ENCODE measurements around the gene PUS3.
"Not testable (repeated sequence)": the region's sequence is repeated elsewhere in the genome, so short reads cannot be mapped to it uniquely, and the experiment has no call there.

PUS3 gene

GRCh38 chr11:125914601-125915000 lies 11.6 kb upstream of the PUS3 start:
- DNase-seq, result not testable (repeated sequence)

- no peak for DNase-seq
Measured at GRCh38 chr11:125910226-125910849, 7.3 kb upstream of the PUS3 start.

GRCh38 chr11:125904678-125905077 lies 1.7 kb upstream of the PUS3 start:
- no peak for DNase-seq

GRCh38 chr11:125903711-125904659 lies 979 bp upstream of the PUS3 start, which contains the start of gene DDX25:
Gene DDX25 (plus strand): TSS chr11:125904508. CDS start chr11:125904518, 10 bp downstream.
- DNase-seq, result no peak

- DNase-seq, result no peak
Measured at GRCh38 chr11:125902277-125902926, 604 bp downstream of the PUS3 start.

- no peak for DNase-seq
Measured at GRCh38 chr11:125901872-125902271, 1.1 kb downstream of the PUS3 start.

GRCh38 chr11:125892994-125893393 lies 10.0 kb downstream of the PUS3 start:
- no peak for DNase-seq

GRCh38 chr11:125892071-125892470 lies 10.9 kb downstream of the PUS3 start:
- DNase-seq, result no peak

- DNase-seq, result no peak
Measured at GRCh38 chr11:125890447-125891100, 12.4 kb downstream of the PUS3 start.

- DNase-seq, result peak; percentile 11
Measured at GRCh38 chr11:125887373-125888324, 15.4 kb downstream of the PUS3 start, which contains the start of gene HYLS1. Gene HYLS1 (plus strand): TSS chr11:125887668. CDS start chr11:125899369, 11,701 bp downstream.

GRCh38 chr11:125886997-125887372 lies 16.0 kb downstream of the PUS3 start:
- DNase-seq, result no peak

- DNase-seq, result no peak
Measured at GRCh38 chr11:125883375-125883774, 19.6 kb downstream of the PUS3 start.

GRCh38 chr11:125881291-125881690 lies 21.7 kb downstream of the PUS3 start:
- no peak for DNase-seq

- peak; percentile 12 for DNase-seq
Measured at GRCh38 chr11:125874556-125875124, 28.4 kb downstream of the PUS3 start.

- DNase-seq, result no peak
Measured at GRCh38 chr11:125873881-125874555, 29.0 kb downstream of the PUS3 start.

GRCh38 chr11:125872138-125872491 lies 30.9 kb downstream of the PUS3 start:
- no peak for DNase-seq

GRCh38 chr11:125871391-125872137 lies 31.4 kb downstream of the PUS3 start:
- no peak for DNase-seq

GRCh38 chr11:125869521-125869920 lies 33.5 kb downstream of the PUS3 start:
- DNase-seq, result no peak

- not testable (repeated sequence) for DNase-seq
Measured at GRCh38 chr11:125865354-125865753, 37.7 kb downstream of the PUS3 start.

GRCh38 chr11:125862786-125863185 lies 40.2 kb downstream of the PUS3 start:
- not testable (repeated sequence) for DNase-seq

All from NCI-H1694 treated with DMSO at 0.1 percent for 48 hours (cell line).